Kidney (tissue), 14 donors: ENCODE results near the gene SBF2. TPM values are rescaled to one million over a fixed set of nuclear protein-coding genes. Genes with fewer than 3 reads are reported as not detected.

Source experiments
- DNase-seq, 5 donors: peaks; one replicate each; pipeline ENCODE4 v3.0.0-alpha.2; 2013 to 2020
- FAIRE-seq: peaks from 2 replicates; lab custom pipeline; 2012; peaks lifted over from hg19 to GRCh38; lab: Jason Lieb, UNC
- H3K27ac ChIP-seq, 2 donors: one replicate each; pipeline ENCODE4 v1.7.0; 2013; ENCODE audit warnings: low read depth in 2 of 2, low read length in 2 of 2, inconsistent platforms in 1 of 2
- H3K27me3 ChIP-seq: one replicate; pipeline ENCODE4 v1.7.1; 2013; ENCODE audit warnings: low read length, inconsistent platforms; ENCODE audit not compliant: control insufficient read depth, insufficient read depth
- H3K36me3 ChIP-seq, 3 donors: one replicate each; pipeline versions ENCODE4 v1.7.0 to v1.7.1; 2013; ENCODE audit warnings: low read length in 3 of 3, control low read depth in 1 of 3, inconsistent platforms in 1 of 3; ENCODE audit not compliant: insufficient read depth in 3 of 3, control insufficient read depth in 2 of 3
- H3K4me1 ChIP-seq, 3 donors: one replicate each; pipeline versions ENCODE4 v1.7.0 to v1.7.1; 2013; ENCODE audit warnings: low read length in 3 of 3, inconsistent platforms in 1 of 3, low read depth in 1 of 3; ENCODE audit not compliant: control insufficient read depth in 2 of 3, insufficient read depth in 2 of 3
- H3K4me3 ChIP-seq, 3 donors: one replicate each; pipeline versions ENCODE4 v1.7.0 to v1.8.1; 2013; ENCODE audit warnings: low read length in 3 of 3, control low read depth in 1 of 3, inconsistent platforms in 1 of 3
- H3K9ac ChIP-seq, 3 donors: one replicate each; pipeline versions ENCODE4 v1.7.0 to v1.7.1; 2013; ENCODE audit warnings: low read length in 3 of 3, control low read depth in 1 of 3, inconsistent platforms in 1 of 3
- H3K9me3 ChIP-seq, 3 donors: one replicate each; pipeline versions ENCODE4 v1.7.0 to v1.7.1; 2013; ENCODE audit warnings: low read length in 3 of 3, control low read depth in 1 of 3, inconsistent platforms in 1 of 3; ENCODE audit not compliant: control insufficient read depth in 2 of 3, insufficient read depth in 1 of 3
- CTCF ChIP-seq: IDR thresholded peaks from 3 replicates; pipeline ENCODE4 v1.5.1; 2012; ENCODE audit warnings: mild to moderate bottlenecking, moderate library complexity, borderline replicate concordance; ENCODE audit not compliant: insufficient read depth; ENCODE audit errors: extremely low read depth
- intact Hi-C: fragments of 100-400 bp; cut with DNase I; formaldehyde crosslinking; loops from one replicate; pipeline ENCODE4 v1.11.1; 2022
- polyA plus RNA-seq: library from polyadenylated mRNA; stranded (reverse); fragments of 350-450 nt; fragmentation: Illumina TruSeq; extraction: RNeasy Lipid Tissue Mini Kit (QIAGEN cat#74804); gene quantifications from one replicate; pipeline ENCODE4 v1.2.3, GENCODE V29; 2014; ENCODE audit warnings: low read depth, low replicate concordance; ENCODE audit not compliant: insufficient read depth
- total RNA-seq: library from RNA; stranded (reverse); fragmentation: NEBNext Ultra II Directional; extraction: Animal tissue kit (Norgen Biotek cat#: 25700); gene quantifications from one replicate; pipeline ENCODE4 v1.2.1, GENCODE V29; 2021
- donor health status: control.
- donor health status: control.
- donor health status: control.
- donor health status: control.
- donor health status: control.
- donor health status: DM: yes; HTN: yes; CAD: no.
- donor health status: Normal renal cell carcinoma (clear cell type).

The SBF2 gene
- total and polyA plus RNA-seq, 2 donors from 2014 or later, result 13.1 to 55.4 TPM

DNA sequence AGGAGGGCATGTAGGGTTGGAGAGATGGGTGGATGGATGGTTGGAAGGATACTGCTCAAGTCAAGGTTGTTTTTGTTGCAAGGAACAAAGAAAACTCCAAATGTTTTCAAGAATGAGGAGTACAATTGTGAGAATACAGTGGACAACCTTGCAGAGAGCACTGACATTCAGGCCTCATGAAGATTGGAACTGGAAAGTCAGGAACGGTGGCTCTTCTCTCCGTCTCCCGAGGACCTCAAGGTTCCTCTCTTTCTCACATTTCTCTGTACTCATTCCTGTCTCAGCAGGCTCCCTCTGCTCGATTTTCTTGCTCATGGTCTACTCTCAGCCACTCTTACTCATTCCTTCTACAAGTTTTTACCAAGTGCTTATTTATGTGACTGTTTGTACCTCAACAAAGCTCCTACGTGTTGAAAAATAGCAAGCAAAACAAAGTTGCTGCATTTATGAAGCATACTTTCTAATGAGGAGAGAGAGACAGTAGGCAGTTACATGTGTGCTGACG lies 532.5 kb downstream of the SBF2 start:
- Histone ChIP-seq H3K36me3 (no peaks in the 10 kb centered on the region), H3K27me3 (no peaks in the 10 kb centered on the region), H3K9ac (no peak overlapping the region), H3K4me1 (peaks cover 0 to 31% (median 16%) of the 10 kb centered on the region in 3 donors), H3K9me3 (no peaks in the 10 kb centered on the region), H3K4me3 (no peak overlapping the region), H3K27ac (no peak overlapping the region)
- FAIRE-seq (no peak), DNase-seq (no peak)
- intact Hi-C loops, result loop anchor here (10.0 kb wide), 1 partner anchor 553 kb away; no protein-coding TSS in a partner anchor
- no peak for TF ChIP-seq CTCF

GRCh38 chr11:9760193-9760575 lies 533.8 kb downstream of the SBF2 start:
- Histone ChIP-seq H3K27ac (peak overlapping the region; percentile 72 to 97), H3K4me3 (no peak overlapping the region), H3K27me3 (no peaks in the 10 kb centered on the region), H3K4me1 (peaks cover 0 to 29% (median 20%) of the 10 kb centered on the region in 3 donors), H3K36me3 (no peaks in the 10 kb centered on the region), H3K9ac (peak overlapping the region in 1 of 3 donors; percentile 34), H3K9me3 (no peaks in the 10 kb centered on the region)
- DNase-seq (peak in 4 of 5 donors; percentile 37 to 96 (median 61)), FAIRE-seq (no peak)
- intact Hi-C loops, result loop anchor here (10.0 kb wide), 1 partner anchor 555 kb away; no protein-coding TSS in a partner anchor
- no peak for TF ChIP-seq CTCF

GRCh38 chr11:9759519-9760192 lies 534.4 kb downstream of the SBF2 start:
- H3K27me3 ChIP-seq, result no peaks in the 10 kb centered on the region
- FAIRE-seq (no peak), DNase-seq (peak in 4 of 5 donors; percentile 37 to 97 (median 79))
- H3K9me3 ChIP-seq, result no peaks in the 10 kb centered on the region
- peaks cover 0 to 26% (median 17%) of the 10 kb centered on the region in 3 donors for H3K4me1 ChIP-seq
- intact Hi-C loops, result loop anchor here (10.0 kb wide), 1 partner anchor 555 kb away; no protein-coding TSS in a partner anchor
- H3K36me3 ChIP-seq, result no peaks in the 10 kb centered on the region
- peak overlapping the region; percentile 94 to 97 for H3K27ac ChIP-seq
- H3K4me3 ChIP-seq, result no peak overlapping the region
- peak overlapping the region in 1 of 3 donors; percentile 86 for H3K9ac ChIP-seq
- TF ChIP-seq CTCF, result no peak
